ENCODE data around the gene SAMD14. TPM values are rescaled to one million over a fixed set of nuclear protein-coding genes. Genes with fewer than 3 reads are reported as not detected.

SAMD14 gene
- total RNA-seq, 1 donor from 2014 or later, result 5.8 TPM

- DNase-seq, result peak; percentile 97
These were observed 35.0 kb downstream of the SAMD14 start, which contains the start of gene PDK2 for GRCh38 chr17:50094753-50095619. TSS of gene PDK2 (plus strand) at chr17:50095351. CDS start at chr17:50095436, 85 bp downstream.

GRCh38 chr17:50094243-50094752, 35.7 kb downstream of the SAMD14 start:
- DNase-seq, result peak; percentile 94

GRCh38 chr17:50093807-50094206, 36.2 kb downstream of the SAMD14 start:
- DNase-seq, result no peak

- no peak for DNase-seq
These were observed 36.7 kb downstream of the SAMD14 start for GRCh38 chr17:50093246-50093645.

GRCh38 chr17:50091918-50092285, 38.1 kb downstream of the SAMD14 start:
- DNase-seq, result no peak

GRCh38 chr17:50090971-50091917, 38.7 kb downstream of the SAMD14 start:
- no peak for DNase-seq

- no peak for DNase-seq
These were observed 39.9 kb downstream of the SAMD14 start for GRCh38 chr17:50090071-50090470.

GRCh38 chr17:50088952-50089825, 40.8 kb downstream of the SAMD14 start:
- no peak for DNase-seq

GRCh38 chr17:50087912-50088405, 42.0 kb downstream of the SAMD14 start:
- no peak for DNase-seq

GRCh38 chr17:50087246-50087911, 42.6 kb downstream of the SAMD14 start:
- peak; percentile 77 for DNase-seq

- DNase-seq, result no peak
These were observed 48.2 kb downstream of the SAMD14 start for GRCh38 chr17:50081757-50082156.

GRCh38 chr17:50080827-50081226, 49.1 kb downstream of the SAMD14 start:
- DNase-seq, result peak; percentile 57

GRCh38 chr17:50080096-50080480, 49.9 kb downstream of the SAMD14 start:
- no peak for DNase-seq

GRCh38 chr17:50079334-50080095, 50.4 kb downstream of the SAMD14 start:
- peak; percentile 77 for DNase-seq

- no peak for DNase-seq
These were observed 51.5 kb downstream of the SAMD14 start for GRCh38 chr17:50078430-50078829.

GRCh38 chr17:50076591-50077235, 53.2 kb downstream of the SAMD14 start:
- no peak for DNase-seq

GRCh38 chr17:50076221-50076590, 53.8 kb downstream of the SAMD14 start:
- DNase-seq, result no peak

GRCh38 chr17:50075446-50076032, 54.4 kb downstream of the SAMD14 start:
- no peak for DNase-seq

GRCh38 chr17:50074227-50074626, 55.7 kb downstream of the SAMD14 start:
- DNase-seq, result no peak

GRCh38 chr17:50072925-50073324, 57.0 kb downstream of the SAMD14 start:
- DNase-seq, result no peak

Data from dermis blood vessel endothelial cell (primary cell).